Activated T-cell treated with anti-CD3 and anti-CD28 coated beads, Interleukin-2, amount 50 U/mL, for 24 hours (primary cell): Measurements from ENCODE around the gene OGFOD2.

Source experiments
- DNase-seq: peaks from one replicate; pipeline ENCODE4 v3.0.0-alpha.2; 2020
- H3K27ac Mint-ChIP-seq: 2 replicates; pipeline ENCODE4 v1.8.0; 2020; ENCODE audit warnings: mild to moderate bottlenecking, mixed read lengths
- H3K27me3 Mint-ChIP-seq: 2 replicates; pipeline ENCODE4 v1.8.0; 2020; ENCODE audit warnings: mixed read lengths
- H3K36me3 Mint-ChIP-seq: 2 replicates; pipeline ENCODE4 v1.8.0; 2020; ENCODE audit warnings: low read depth, mixed read lengths
- H3K4me1 Mint-ChIP-seq: 2 replicates; pipeline ENCODE4 v1.8.0; 2020; ENCODE audit warnings: low read depth, mixed read lengths
- H3K4me3 Mint-ChIP-seq: 2 replicates; pipeline ENCODE4 v1.8.0; 2020; ENCODE audit warnings: mild to moderate bottlenecking, moderate library complexity, mixed read lengths
- H3K9me3 Mint-ChIP-seq: 2 replicates; pipeline ENCODE4 v1.8.0; 2020; ENCODE audit warnings: mixed read lengths

Gene OGFOD2

DNA sequence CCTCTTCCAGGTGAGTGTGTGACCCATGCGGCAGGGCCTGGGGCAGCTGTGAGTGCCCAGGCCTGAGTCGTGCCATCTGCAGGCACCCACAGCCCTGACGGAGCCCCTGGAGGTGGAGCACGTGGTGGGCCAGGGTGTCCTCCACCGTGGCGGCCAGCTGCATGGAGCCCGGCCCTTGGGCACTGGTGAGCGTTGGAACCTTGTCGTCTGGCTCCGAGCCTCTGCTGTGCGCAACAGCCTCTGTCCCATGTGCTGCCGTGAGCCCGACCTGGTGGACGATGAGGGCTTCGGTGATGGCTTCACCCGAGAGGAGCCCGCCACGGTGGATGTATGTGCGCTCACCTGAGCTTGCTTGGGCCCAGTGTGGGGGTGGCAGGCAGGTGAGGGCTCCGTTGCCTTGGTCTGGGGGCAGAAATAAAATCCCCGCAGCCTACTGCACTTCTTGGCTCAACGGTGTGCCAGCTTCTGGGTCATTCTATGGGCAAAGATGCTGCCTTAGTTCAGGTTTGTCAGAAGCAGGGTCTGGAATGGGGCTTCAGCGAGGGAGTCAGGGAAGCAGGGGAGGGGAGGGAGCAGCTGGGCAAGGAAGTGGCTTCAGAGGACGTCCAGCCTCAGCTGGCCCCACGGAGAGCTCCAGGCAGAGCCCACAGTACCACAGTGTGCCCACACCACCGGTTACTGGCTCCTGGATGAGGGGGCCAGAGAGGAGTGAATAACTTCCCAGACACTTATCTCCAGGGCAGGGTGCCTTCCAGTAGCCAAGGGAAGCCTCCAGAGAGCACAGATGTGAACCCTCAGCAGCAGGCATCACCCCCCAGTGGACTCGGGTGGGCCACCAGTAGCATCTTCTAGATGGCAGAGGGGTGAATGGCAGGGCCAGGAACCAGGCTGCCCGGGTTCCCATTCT is 4.2 kb downstream of the OGFOD2 start:
- no peaks in the 10 kb centered on the region for H3K27me3 Mint-ChIP-seq
- peak overlapping the region; percentile 93 for H3K4me3 Mint-ChIP-seq
- no peak for DNase-seq
- H3K9me3 Mint-ChIP-seq, result no peaks in the 10 kb centered on the region
- H3K27ac Mint-ChIP-seq, result peak overlapping the region; percentile 93
- H3K36me3 Mint-ChIP-seq, result peaks cover 73% of the 10 kb centered on the region
- peaks cover 66% of the 10 kb centered on the region for H3K4me1 Mint-ChIP-seq

GRCh38 chr12:122979908-122980182 is 4.8 kb downstream of the OGFOD2 start:
- Mint-ChIP-seq H3K9me3 (no peaks in the 10 kb centered on the region), H3K27ac (peak overlapping the region; percentile 93), H3K36me3 (peaks cover 73% of the 10 kb centered on the region), H3K4me3 (peak overlapping the region; percentile 93), H3K4me1 (peaks cover 69% of the 10 kb centered on the region), H3K27me3 (no peaks in the 10 kb centered on the region)
- DNase-seq, result no peak

DNA sequence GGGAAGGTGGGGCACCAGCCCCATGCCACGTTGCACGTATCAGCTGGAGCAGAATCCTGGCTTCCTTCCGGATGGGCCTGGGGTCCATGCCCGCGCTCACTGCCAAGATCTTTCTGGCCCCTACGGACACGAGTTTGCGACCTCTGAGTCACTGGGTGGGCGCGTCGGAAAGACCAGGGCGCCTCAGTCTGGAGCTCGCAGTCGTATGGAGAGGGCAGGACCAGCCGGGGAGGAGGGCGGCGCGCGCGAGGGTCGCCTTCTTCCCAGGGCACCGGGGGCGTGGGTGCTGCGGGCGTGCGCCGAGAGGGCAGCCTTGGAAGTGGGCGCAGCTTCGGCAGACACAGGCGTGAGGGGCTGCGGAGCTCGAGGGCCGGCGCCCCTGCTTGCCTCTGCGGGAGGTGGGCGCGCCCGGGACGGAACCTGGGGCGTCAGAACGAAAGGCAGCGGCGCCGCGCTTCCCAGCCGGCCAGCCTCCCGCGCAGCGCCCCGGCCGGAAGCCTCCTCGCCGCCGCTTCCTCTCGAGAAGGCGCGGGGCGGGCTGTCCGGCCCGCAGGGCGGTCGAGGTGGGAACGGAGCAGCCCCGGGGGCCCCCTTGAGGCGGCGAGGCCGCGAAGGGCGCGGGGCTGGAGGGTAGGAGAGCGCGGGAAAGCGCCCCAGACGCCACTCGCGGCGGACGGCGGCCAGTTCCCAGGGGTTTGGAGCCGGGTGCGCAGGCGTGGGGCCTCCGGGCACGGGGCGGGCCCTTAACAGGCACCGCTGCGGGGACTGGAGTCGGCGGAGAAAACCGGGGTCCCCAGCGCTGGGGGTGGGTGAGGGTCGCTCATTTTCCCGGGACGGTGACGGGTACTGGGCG is 5.4 kb downstream of the OGFOD2 start, which contains the start of gene ARL6IP4:
Gene ARL6IP4 (plus strand): TSS at position 499 of the 853 bp plus-strand sequence. CDS start 459 bp downstream, outside the sequence.
- Mint-ChIP-seq H3K27me3 (no peaks in the 10 kb centered on the region), H3K9me3 (no peaks in the 10 kb centered on the region), H3K4me3 (peak within 1 kb of the TSS; percentile 93), H3K27ac (peak within 1 kb of the TSS; percentile 93), H3K4me1 (peaks cover 69% of the 10 kb centered on the region), H3K36me3 (peaks cover 72% of the 10 kb centered on the region)
- peak; percentile 85 for DNase-seq

GRCh38 chr12:122981036-122981471 is 6.0 kb downstream of the OGFOD2 start:
- Mint-ChIP-seq H3K27me3 (no peaks in the 10 kb centered on the region), H3K9me3 (no peaks in the 10 kb centered on the region), H3K36me3 (peaks cover 68% of the 10 kb centered on the region), H3K4me1 (peaks cover 64% of the 10 kb centered on the region), H3K27ac (peak overlapping the region; percentile 91), H3K4me3 (peak overlapping the region; percentile 93)
- no peak for DNase-seq

- Mint-ChIP-seq H3K27ac (peak overlapping the region; percentile 91), H3K27me3 (no peaks in the 10 kb centered on the region), H3K4me3 (peak overlapping the region; percentile 93), H3K9me3 (no peaks in the 10 kb centered on the region), H3K36me3 (peaks cover 72% of the 10 kb centered on the region), H3K4me1 (peaks cover 56% of the 10 kb centered on the region)
- DNase-seq, result no peak
These were observed 6.8 kb downstream of the OGFOD2 start for GRCh38 chr12:122981587-122982476.

DNA sequence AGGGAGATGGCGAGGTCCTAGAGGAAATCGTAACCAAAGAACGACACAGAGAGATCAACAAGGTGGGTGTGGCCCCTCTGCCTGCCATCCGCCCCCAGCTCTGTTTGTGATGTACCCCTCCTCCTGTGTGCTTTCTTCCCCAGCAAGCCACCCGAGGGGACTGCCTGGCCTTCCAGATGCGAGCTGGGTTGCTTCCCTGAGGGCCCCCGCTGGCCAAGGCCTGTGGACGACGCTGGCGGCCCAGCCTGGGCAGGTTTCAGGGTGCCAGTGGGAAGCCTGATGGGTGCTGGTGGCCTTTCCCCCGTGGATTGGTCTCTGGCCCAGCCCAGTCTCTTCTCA is 7.4 kb downstream of the OGFOD2 start:
- peaks cover 53% of the 10 kb centered on the region for H3K4me1 Mint-ChIP-seq
- H3K27me3 Mint-ChIP-seq, result no peaks in the 10 kb centered on the region
- H3K9me3 Mint-ChIP-seq, result no peaks in the 10 kb centered on the region
- peaks cover 69% of the 10 kb centered on the region for H3K36me3 Mint-ChIP-seq
- H3K4me3 Mint-ChIP-seq, result peak overlapping the region; percentile 93
- no peak for DNase-seq
- H3K27ac Mint-ChIP-seq, result peak overlapping the region; percentile 91

GRCh38 chr12:122982963-122983788 is 8.1 kb downstream of the OGFOD2 start:
- no peak for DNase-seq
- H3K9me3 Mint-ChIP-seq, result no peaks in the 10 kb centered on the region
- no peaks in the 10 kb centered on the region for H3K27me3 Mint-ChIP-seq
- H3K27ac Mint-ChIP-seq, result peak overlapping the region; percentile 91
- peaks cover 63% of the 10 kb centered on the region for H3K36me3 Mint-ChIP-seq
- H3K4me3 Mint-ChIP-seq, result peak overlapping the region; percentile 93
- peaks cover 47% of the 10 kb centered on the region for H3K4me1 Mint-ChIP-seq

DNA sequence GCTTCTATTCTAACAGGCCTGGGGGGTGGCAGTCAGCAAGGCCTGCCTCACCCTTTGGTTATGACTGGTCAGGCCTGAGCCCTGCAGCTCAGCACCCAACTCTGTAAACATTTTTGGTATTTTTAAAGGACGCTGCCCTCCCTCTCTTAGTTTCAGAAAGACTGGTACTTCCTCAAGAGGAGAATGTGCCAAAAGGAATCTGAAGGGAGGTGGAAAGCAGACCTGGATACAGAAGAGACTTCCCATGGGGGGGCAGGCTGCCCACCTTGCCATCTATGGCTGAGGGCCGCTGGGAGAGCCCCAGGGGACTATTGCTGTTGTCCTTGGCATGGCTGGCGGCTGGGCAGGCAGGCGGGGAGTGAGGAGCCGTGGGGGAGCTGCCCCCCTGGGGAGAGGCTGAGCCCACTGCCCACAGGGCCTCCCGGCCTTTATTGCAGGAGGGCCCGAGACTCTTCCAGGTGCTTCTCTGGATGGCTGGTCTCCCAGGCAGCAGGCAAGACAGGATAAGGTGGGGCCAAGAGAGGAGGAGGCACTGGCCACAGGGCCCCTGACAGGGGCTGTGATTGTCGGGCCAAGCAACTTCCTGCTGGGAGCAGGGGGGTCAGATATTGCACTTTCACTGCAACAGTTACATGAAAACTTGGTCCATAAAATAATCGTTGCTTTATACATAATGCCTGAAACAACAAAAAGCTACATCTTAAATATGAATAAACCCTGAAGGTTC is 8.9 kb downstream of the OGFOD2 start:
- Mint-ChIP-seq H3K4me3 (peak overlapping the region; percentile 93), H3K27me3 (no peaks in the 10 kb centered on the region), H3K36me3 (peaks cover 61% of the 10 kb centered on the region), H3K27ac (peak overlapping the region; percentile 91), H3K4me1 (peaks cover 44% of the 10 kb centered on the region), H3K9me3 (no peaks in the 10 kb centered on the region)
- DNase-seq, result no peak

DNA sequence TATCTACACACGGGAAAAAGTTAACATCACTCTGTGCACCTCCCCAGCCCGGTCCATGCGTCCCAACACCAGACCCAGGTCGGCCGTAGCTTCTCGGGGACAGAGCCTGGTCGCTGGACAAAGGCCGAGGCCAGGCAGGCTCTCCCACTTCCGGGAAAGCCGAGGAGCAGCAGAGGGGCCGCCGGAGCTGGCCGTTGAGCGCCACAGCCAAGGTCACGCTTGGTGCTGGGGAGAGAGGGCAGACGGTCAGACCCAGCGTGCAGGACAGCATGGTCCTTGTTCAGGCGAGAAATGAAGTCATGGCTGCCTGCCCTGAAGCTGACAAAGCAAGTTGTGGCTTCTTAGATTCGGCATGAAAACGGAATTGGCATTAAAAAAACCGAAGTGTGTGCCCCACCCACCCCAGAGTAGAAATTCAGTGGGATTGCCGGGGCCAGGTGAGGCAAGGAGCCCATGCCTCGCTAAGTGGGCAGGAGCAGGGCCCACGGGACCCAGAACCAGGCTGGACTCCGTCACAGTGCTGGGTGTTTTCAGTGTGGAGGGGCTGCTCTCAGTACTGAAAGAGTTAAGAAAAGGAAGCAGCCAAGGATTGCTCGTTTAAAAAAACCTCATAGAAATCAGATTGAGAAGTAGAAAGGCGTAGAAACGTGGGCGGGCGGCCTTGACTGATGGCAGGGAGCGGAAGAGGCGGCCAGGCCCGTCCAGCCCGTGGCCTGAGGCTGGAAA is 9.7 kb downstream of the OGFOD2 start:
- H3K27me3 Mint-ChIP-seq, result no peaks in the 10 kb centered on the region
- peak overlapping the region; percentile 91 for H3K27ac Mint-ChIP-seq
- DNase-seq, result no peak
- H3K36me3 Mint-ChIP-seq, result peaks cover 57% of the 10 kb centered on the region
- H3K4me1 Mint-ChIP-seq, result peaks cover 36% of the 10 kb centered on the region
- H3K9me3 Mint-ChIP-seq, result no peaks in the 10 kb centered on the region
- H3K4me3 Mint-ChIP-seq, result no peak overlapping the region

DNA sequence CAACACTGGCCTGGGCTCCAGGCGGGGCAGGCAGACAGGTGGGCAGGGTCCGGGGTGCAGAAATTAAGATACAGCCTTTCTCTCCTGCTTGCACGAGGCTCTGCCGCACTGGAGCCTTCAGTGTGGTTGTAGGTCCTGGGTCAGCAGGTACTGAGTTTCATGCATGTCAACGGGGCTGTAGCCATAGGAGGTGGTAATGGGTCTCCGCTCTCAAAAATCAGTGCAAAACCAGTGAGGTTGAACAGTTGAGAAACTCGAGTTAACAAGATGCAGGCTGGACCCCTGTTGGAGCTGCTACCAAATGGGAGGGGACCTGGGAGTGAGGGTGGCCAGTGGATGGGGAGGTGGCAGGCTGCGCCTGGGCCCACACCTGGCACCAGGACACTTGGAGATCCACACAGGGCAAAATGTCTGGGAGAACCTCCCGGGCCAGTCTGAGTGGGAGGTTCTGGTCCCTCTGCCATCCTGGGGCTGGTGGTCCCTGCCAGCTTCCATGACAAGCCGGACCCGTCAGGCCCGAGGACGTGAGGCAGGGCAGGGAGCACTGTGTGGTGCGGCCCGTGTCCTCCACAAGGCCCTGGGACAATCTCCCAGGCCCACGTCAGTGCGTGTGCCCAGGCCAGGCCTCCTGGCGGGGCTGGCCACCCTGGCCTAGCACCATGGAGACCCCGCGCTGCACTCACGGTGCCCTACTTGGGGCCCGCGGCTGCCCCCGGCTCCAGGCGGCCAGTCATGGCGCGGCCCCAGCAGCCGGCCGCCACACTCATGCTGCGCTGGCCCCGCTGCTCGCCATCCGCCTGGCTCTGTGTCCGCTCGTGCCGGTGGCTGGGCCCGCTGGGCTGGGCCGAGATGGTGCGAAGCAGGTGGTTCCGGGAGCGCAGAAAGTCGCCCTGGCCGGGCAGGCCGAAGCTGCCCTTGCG is 10.6 kb downstream of the OGFOD2 start:
- no peak overlapping the region for H3K4me3 Mint-ChIP-seq
- H3K36me3 Mint-ChIP-seq, result peaks cover 53% of the 10 kb centered on the region
- peaks cover 32% of the 10 kb centered on the region for H3K4me1 Mint-ChIP-seq
- H3K27ac Mint-ChIP-seq, result peak overlapping the region; percentile 91
- no peaks in the 10 kb centered on the region for H3K27me3 Mint-ChIP-seq
- no peak for DNase-seq
- H3K9me3 Mint-ChIP-seq, result no peaks in the 10 kb centered on the region

GRCh38 chr12:122986258-122986871 is 11.3 kb downstream of the OGFOD2 start:
- no peak overlapping the region for H3K27ac Mint-ChIP-seq
- no peaks in the 10 kb centered on the region for H3K9me3 Mint-ChIP-seq
- H3K4me1 Mint-ChIP-seq, result peaks cover 32% of the 10 kb centered on the region
- no peak overlapping the region for H3K4me3 Mint-ChIP-seq
- no peaks in the 10 kb centered on the region for H3K27me3 Mint-ChIP-seq
- DNase-seq, result no peak
- H3K36me3 Mint-ChIP-seq, result peaks cover 49% of the 10 kb centered on the region
